ENCODE measurements around the gene ASTN2. TPM values are rescaled to one million over a fixed set of nuclear protein-coding genes. Genes with fewer than 3 reads are reported as not detected.

The ASTN2 gene
- total and polyA plus RNA-seq, 9 of the 15 experiments (the other 6 are each of a cell fraction or from before 2014, with no cell fraction given), result 0.56 to 3.5 (median 1.9) TPM

DNA sequence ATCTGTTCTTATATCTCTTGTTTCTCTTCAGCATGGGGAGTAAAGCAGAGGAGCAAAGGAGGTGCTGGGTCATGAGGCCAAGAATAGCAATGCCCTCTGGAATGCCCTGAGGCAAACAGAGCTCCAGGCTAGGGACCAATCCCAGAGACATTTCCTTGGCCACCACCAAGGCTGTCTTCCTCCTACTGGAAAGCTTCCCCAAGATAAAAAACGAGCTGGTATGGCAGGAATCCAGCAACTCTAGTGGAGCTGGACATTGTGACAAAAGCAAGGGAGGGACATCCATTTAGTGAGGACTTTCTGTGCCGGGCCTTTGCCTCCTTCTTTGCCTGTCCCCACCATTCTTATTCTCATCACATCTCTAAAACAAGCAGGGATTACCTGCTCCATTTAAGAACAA is 161.6 kb downstream of the ASTN2 start (continued):
- TF ChIP-seq, protein P1, sequence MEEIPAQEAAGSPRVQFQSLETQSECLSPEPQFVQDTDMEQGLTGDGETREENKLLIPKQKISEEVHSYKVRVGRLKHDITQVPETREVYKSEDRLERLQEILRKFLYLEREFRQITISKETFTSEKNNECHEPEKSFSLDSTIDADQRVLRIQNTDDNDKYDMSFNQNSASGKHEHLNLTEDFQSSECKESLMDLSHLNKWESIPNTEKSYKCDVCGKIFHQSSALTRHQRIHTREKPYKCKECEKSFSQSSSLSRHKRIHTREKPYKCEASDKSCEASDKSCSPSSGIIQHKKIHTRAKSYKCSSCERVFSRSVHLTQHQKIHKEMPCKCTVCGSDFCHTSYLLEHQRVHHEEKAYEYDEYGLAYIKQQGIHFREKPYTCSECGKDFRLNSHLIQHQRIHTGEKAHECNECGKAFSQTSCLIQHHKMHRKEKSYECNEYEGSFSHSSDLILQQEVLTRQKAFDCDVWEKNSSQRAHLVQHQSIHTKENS (CRISPR knock-in tag; IDR thresholded peaks at IDR 0.05), result no peak
- TF ChIP-seq ZZZ3 (IDR thresholded peaks at IDR 0.05), result no peak
- TF ChIP-seq, protein P2, sequence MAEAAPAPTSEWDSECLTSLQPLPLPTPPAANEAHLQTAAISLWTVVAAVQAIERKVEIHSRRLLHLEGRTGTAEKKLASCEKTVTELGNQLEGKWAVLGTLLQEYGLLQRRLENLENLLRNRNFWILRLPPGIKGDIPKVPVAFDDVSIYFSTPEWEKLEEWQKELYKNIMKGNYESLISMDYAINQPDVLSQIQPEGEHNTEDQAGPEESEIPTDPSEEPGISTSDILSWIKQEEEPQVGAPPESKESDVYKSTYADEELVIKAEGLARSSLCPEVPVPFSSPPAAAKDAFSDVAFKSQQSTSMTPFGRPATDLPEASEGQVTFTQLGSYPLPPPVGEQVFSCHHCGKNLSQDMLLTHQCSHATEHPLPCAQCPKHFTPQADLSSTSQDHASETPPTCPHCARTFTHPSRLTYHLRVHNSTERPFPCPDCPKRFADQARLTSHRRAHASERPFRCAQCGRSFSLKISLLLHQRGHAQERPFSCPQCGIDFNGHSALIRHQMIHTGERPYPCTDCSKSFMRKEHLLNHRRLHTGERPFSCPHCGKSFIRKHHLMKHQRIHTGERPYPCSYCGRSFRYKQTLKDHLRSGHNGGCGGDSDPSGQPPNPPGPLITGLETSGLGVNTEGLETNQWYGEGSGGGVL (CRISPR knock-in tag; IDR thresholded peaks at IDR 0.05), result no peak
- TF ChIP-seq HDAC6 (IDR thresholded peaks at IDR 0.05; ENCODE audit: low read depth, low read length), result no peak
- TF ChIP-seq ARID2 (IDR thresholded peaks at IDR 0.05), result no peak
- no peak for TF ChIP-seq KLF6 (CRISPR knock-in tag; IDR thresholded peaks at IDR 0.05; ENCODE audit: borderline replicate concordance)
- TF ChIP-seq, protein P3, sequence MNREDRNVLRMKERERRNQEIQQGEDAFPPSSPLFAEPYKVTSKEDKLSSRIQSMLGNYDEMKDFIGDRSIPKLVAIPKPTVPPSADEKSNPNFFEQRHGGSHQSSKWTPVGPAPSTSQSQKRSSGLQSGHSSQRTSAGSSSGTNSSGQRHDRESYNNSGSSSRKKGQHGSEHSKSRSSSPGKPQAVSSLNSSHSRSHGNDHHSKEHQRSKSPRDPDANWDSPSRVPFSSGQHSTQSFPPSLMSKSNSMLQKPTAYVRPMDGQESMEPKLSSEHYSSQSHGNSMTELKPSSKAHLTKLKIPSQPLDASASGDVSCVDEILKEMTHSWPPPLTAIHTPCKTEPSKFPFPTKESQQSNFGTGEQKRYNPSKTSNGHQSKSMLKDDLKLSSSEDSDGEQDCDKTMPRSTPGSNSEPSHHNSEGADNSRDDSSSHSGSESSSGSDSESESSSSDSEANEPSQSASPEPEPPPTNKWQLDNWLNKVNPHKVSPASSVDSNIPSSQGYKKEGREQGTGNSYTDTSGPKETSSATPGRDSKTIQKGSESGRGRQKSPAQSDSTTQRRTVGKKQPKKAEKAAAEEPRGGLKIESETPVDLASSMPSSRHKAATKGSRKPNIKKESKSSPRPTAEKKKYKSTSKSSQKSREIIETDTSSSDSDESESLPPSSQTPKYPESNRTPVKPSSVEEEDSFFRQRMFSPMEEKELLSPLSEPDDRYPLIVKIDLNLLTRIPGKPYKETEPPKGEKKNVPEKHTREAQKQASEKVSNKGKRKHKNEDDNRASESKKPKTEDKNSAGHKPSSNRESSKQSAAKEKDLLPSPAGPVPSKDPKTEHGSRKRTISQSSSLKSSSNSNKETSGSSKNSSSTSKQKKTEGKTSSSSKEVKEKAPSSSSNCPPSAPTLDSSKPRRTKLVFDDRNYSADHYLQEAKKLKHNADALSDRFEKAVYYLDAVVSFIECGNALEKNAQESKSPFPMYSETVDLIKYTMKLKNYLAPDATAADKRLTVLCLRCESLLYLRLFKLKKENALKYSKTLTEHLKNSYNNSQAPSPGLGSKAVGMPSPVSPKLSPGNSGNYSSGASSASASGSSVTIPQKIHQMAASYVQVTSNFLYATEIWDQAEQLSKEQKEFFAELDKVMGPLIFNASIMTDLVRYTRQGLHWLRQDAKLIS (CRISPR knock-in tag; IDR thresholded peaks at IDR 0.05), result no peak
- no peak for TF ChIP-seq ZNF253 (CRISPR knock-in tag; conservative IDR thresholded peaks at IDR 0.05)
- TF ChIP-seq ZFPM2 (CRISPR knock-in tag; IDR thresholded peaks at IDR 0.05), result no peak
- TF ChIP-seq PTTG1 (tag; IDR thresholded peaks at IDR 0.05; ENCODE audit: low read depth), result no peak

Measured in K562 (cell line).